Stimulated activated CD4-positive, alpha-beta T cell treated with anti-CD3 and anti-CD28 coated beads, Interleukin-12 subunit alpha, Interleukin-12 subunit beta, amount 100 ng/mL, for 4 hours (primary cell): Measurements from ENCODE around the gene TRIOBP.

Experiments used
- DNase-seq: peaks from one replicate; pipeline ENCODE4 v3.0.0-alpha.2; 2020

TRIOBP gene

GRCh38 chr22:37664249-37665101, 32.4 kb upstream of the TRIOBP start:
- no peak for DNase-seq

- DNase-seq, result no peak
These were observed 31.4 kb upstream of the TRIOBP start for GRCh38 chr22:37665487-37665886.

GRCh38 chr22:37669586-37669985, 27.3 kb upstream of the TRIOBP start:
- DNase-seq, result no peak

- DNase-seq, result no peak
These were observed 24.5 kb upstream of the TRIOBP start for GRCh38 chr22:37672206-37672919.

- DNase-seq, result no peak
These were observed 23.9 kb upstream of the TRIOBP start for GRCh38 chr22:37672920-37673455.

- DNase-seq, result no peak
These were observed 22.6 kb upstream of the TRIOBP start for GRCh38 chr22:37674248-37674647.

GRCh38 chr22:37674951-37675929, 21.6 kb upstream of the TRIOBP start, which contains the start of gene LGALS1:
TSS of gene LGALS1 (plus strand) at chr22:37675636. CDS start at chr22:37675703, 67 bp downstream.
- DNase-seq, result peak; percentile 44

- peak; percentile 10 for DNase-seq
These were observed 20.7 kb upstream of the TRIOBP start for GRCh38 chr22:37675930-37676735.

GRCh38 chr22:37676736-37677492, 19.9 kb upstream of the TRIOBP start:
- DNase-seq, result peak; percentile 90

GRCh38 chr22:37677493-37677974, 19.3 kb upstream of the TRIOBP start:
- DNase-seq, result no peak

GRCh38 chr22:37678372-37678771, 18.5 kb upstream of the TRIOBP start:
- no peak for DNase-seq

GRCh38 chr22:37679670-37680069, 17.2 kb upstream of the TRIOBP start:
- DNase-seq, result no peak

- DNase-seq, result no peak
These were observed 16.5 kb upstream of the TRIOBP start for GRCh38 chr22:37680191-37680851.

GRCh38 chr22:37681001-37681424, 15.8 kb upstream of the TRIOBP start:
- no peak for DNase-seq

- DNase-seq, result peak; percentile 65
These were observed 15.2 kb upstream of the TRIOBP start for GRCh38 chr22:37681556-37682049.

- DNase-seq, result no peak
These were observed 11.8 kb upstream of the TRIOBP start for GRCh38 chr22:37684803-37685615.

- DNase-seq, result peak; percentile 70
These were observed 10.6 kb upstream of the TRIOBP start, which contains the start of gene NOL12 for GRCh38 chr22:37686002-37686982. TSS of gene NOL12 (plus strand) at chr22:37686343. CDS start at chr22:37686393, 50 bp downstream.

- no peak for DNase-seq
These were observed 6.4 kb upstream of the TRIOBP start for GRCh38 chr22:37690407-37690806.
